ENCODE data around the gene EFCAB5. TPM values are rescaled to one million over a fixed set of nuclear protein-coding genes. Genes with fewer than 3 reads are reported as not detected.

EFCAB5 gene
- total and polyA plus RNA-seq, 2 donors from 2014 or later: 1.4 TPM; not detected in 1

- no peak for TF ChIP-seq CTCF (IDR thresholded peaks at IDR 0.05; ENCODE audit: borderline replicate concordance, extremely low read depth, insufficient read depth)
- no peak for FAIRE-seq
- H3K27me3 ChIP-seq (ENCODE audit: control insufficient read depth, insufficient read depth, low read length): no peaks in the 10 kb centered on the region
- H3K27ac ChIP-seq (ENCODE audit: low read depth in 2 of 2, low read length in 2 of 2): no peak overlapping the region
- DNase-seq: no peak
- intact Hi-C loops (cut with DNase I): no loop called here
- H3K4me3 ChIP-seq (ENCODE audit: low read length in 3 of 3): no peak overlapping the region
- no peaks in the 10 kb centered on the region for H3K9me3 ChIP-seq (ENCODE audit: control insufficient read depth in 2 of 3, insufficient read depth in 1 of 3, low read length in 3 of 3)
- H3K4me1 ChIP-seq (ENCODE audit: control insufficient read depth in 2 of 3, insufficient read depth in 2 of 3, low read depth in 1 of 3, low read length in 3 of 3): no peaks in the 10 kb centered on the region
- H3K36me3 ChIP-seq (ENCODE audit: control insufficient read depth in 2 of 3, insufficient read depth in 3 of 3, low read length in 3 of 3): no peaks in the 10 kb centered on the region
- no peak overlapping the region for H3K9ac ChIP-seq (ENCODE audit: low read length in 3 of 3)
These were observed 100.1 kb downstream of the EFCAB5 start for GRCh38 chr17:30041551-30041950.

- no peak overlapping the region for H3K9ac ChIP-seq (ENCODE audit: low read length in 3 of 3)
- DNase-seq: no peak
- no peaks in the 10 kb centered on the region for H3K4me1 ChIP-seq (ENCODE audit: control insufficient read depth in 2 of 3, insufficient read depth in 2 of 3, low read depth in 1 of 3, low read length in 3 of 3)
- FAIRE-seq: no peak
- H3K36me3 ChIP-seq (ENCODE audit: control insufficient read depth in 2 of 3, insufficient read depth in 3 of 3, low read length in 3 of 3): no peaks in the 10 kb centered on the region
- TF ChIP-seq CTCF (IDR thresholded peaks at IDR 0.05; ENCODE audit: borderline replicate concordance, extremely low read depth, insufficient read depth): no peak
- H3K27me3 ChIP-seq (ENCODE audit: control insufficient read depth, insufficient read depth, low read length): no peaks in the 10 kb centered on the region
- H3K4me3 ChIP-seq (ENCODE audit: low read length in 3 of 3): no peak overlapping the region
- peaks cover 0 to 21% (median 2%) of the 10 kb centered on the region in 3 donors for H3K9me3 ChIP-seq (ENCODE audit: control insufficient read depth in 2 of 3, insufficient read depth in 1 of 3, low read length in 3 of 3)
- intact Hi-C loops (cut with DNase I): no loop called here
- no peak overlapping the region for H3K27ac ChIP-seq (ENCODE audit: low read depth in 2 of 2, low read length in 2 of 2)
These were observed 120.9 kb downstream of the EFCAB5 start for GRCh38 chr17:30062372-30062771.

GRCh38 chr17:30064738-30065137, 123.3 kb downstream of the EFCAB5 start:
- no peaks in the 10 kb centered on the region for H3K36me3 ChIP-seq (ENCODE audit: control insufficient read depth in 2 of 3, insufficient read depth in 3 of 3, low read length in 3 of 3)
- no peaks in the 10 kb centered on the region for H3K27me3 ChIP-seq (ENCODE audit: control insufficient read depth, insufficient read depth, low read length)
- H3K9ac ChIP-seq (ENCODE audit: low read length in 3 of 3): no peak overlapping the region
- H3K9me3 ChIP-seq (ENCODE audit: control insufficient read depth in 2 of 3, insufficient read depth in 1 of 3, low read length in 3 of 3): peaks cover 0 to 21% (median 2%) of the 10 kb centered on the region in 3 donors
- H3K27ac ChIP-seq (ENCODE audit: low read depth in 2 of 2, low read length in 2 of 2): no peak overlapping the region
- no peak for DNase-seq
- no peak overlapping the region for H3K4me3 ChIP-seq (ENCODE audit: low read length in 3 of 3)
- no peak for FAIRE-seq
- TF ChIP-seq CTCF (IDR thresholded peaks at IDR 0.05; ENCODE audit: borderline replicate concordance, extremely low read depth, insufficient read depth): no peak
- intact Hi-C loops (cut with DNase I): no loop called here
- H3K4me1 ChIP-seq (ENCODE audit: control insufficient read depth in 2 of 3, insufficient read depth in 2 of 3, low read depth in 1 of 3, low read length in 3 of 3): no peaks in the 10 kb centered on the region

- intact Hi-C loops (cut with DNase I): no loop called here
- H3K27ac ChIP-seq (ENCODE audit: low read depth in 2 of 2, low read length in 2 of 2): no peak overlapping the region
- H3K4me3 ChIP-seq (ENCODE audit: low read length in 3 of 3): no peak overlapping the region
- H3K4me1 ChIP-seq (ENCODE audit: control insufficient read depth in 2 of 3, insufficient read depth in 2 of 3, low read depth in 1 of 3, low read length in 3 of 3): no peaks in the 10 kb centered on the region
- peaks cover 0 to 21% (median 2%) of the 10 kb centered on the region in 3 donors for H3K9me3 ChIP-seq (ENCODE audit: control insufficient read depth in 2 of 3, insufficient read depth in 1 of 3, low read length in 3 of 3)
- no peaks in the 10 kb centered on the region for H3K27me3 ChIP-seq (ENCODE audit: control insufficient read depth, insufficient read depth, low read length)
- H3K36me3 ChIP-seq (ENCODE audit: control insufficient read depth in 2 of 3, insufficient read depth in 3 of 3, low read length in 3 of 3): no peaks in the 10 kb centered on the region
- H3K9ac ChIP-seq (ENCODE audit: low read length in 3 of 3): no peak overlapping the region
- FAIRE-seq (no peak), DNase-seq (no peak)
- TF ChIP-seq CTCF (IDR thresholded peaks at IDR 0.05; ENCODE audit: borderline replicate concordance, extremely low read depth, insufficient read depth): no peak
These were observed 127.0 kb downstream of the EFCAB5 start for GRCh38 chr17:30068465-30068864.
